H1 (cell line): ENCODE data around the gene C16orf46. TPM values are rescaled to one million over a fixed set of nuclear protein-coding genes. Genes with fewer than 3 reads are reported as not detected.
"Not testable (repeated sequence)": the region's sequence is repeated elsewhere in the genome, so short reads cannot be mapped to it uniquely, and the experiment has no call there.

Experiments
- CTCF ChIA-PET: fragments of 300-600 bp; sonication (Branson Sonifier 250); formaldehyde crosslinking; loops from one replicate; lab custom pipeline; 2021; ENCODE audit not compliant: partially characterized antibody; lab: Charles Lee
- POLR2A ChIA-PET: fragments of 300-600 bp; sonication (Branson Sonifier 250); formaldehyde crosslinking; loops from one replicate; lab custom pipeline; 2021; ENCODE audit warnings: inconsistent platforms; ENCODE audit not compliant: partially characterized antibody; lab: Charles Lee
- DNase-seq, 2 experiments: peaks; one replicate each; pipeline versions ENCODE4 v3.0.0 to v3.0.0-alpha.2; 2010 to 2022; ENCODE audit warnings: low spot score in 2 of 2, low read depth in 1 of 2, mixed read lengths in 1 of 2
- FAIRE-seq: peaks from 2 replicates; lab custom pipeline; 2011; peaks lifted over from hg19 to GRCh38; lab: Jason Lieb, UNC
- H2AFZ ChIP-seq: 2 replicates; pipeline ENCODE4 v1.8.1; 2012; ENCODE audit warnings: low read length, inconsistent platforms
- H2AK5ac ChIP-seq: 2 replicates; pipeline ENCODE4 v1.6.1; 2013; ENCODE audit warnings: low read depth, low read length
- H2BK120ac ChIP-seq: replicated peaks from 2 replicates; pipeline ENCODE3; 2013; ENCODE audit warnings: low read depth, low read length, inconsistent platforms
- H2BK12ac ChIP-seq: 2 replicates; pipeline ENCODE4 v1.6.1; 2013; ENCODE audit warnings: low read depth, low read length
- H2BK15ac ChIP-seq: 2 replicates; pipeline ENCODE4 v1.6.1; 2013; ENCODE audit warnings: low read length
- H2BK20ac ChIP-seq: 2 replicates; pipeline ENCODE4 v1.6.1; 2013; ENCODE audit warnings: low read length
- H2BK5ac ChIP-seq: 2 replicates; pipeline ENCODE4 v1.6.1; 2013; ENCODE audit warnings: low read depth, low read length
- H3K14ac ChIP-seq: 2 replicates; pipeline ENCODE4 v1.6.1; 2013; ENCODE audit warnings: inconsistent platforms; ENCODE audit not compliant: insufficient read length
- H3K18ac ChIP-seq: 2 replicates; pipeline ENCODE4 v1.6.1; 2013; ENCODE audit warnings: low read length; ENCODE audit errors: extremely low read depth
- H3K23ac ChIP-seq: 2 replicates; pipeline ENCODE4 v1.6.1; 2013; ENCODE audit warnings: inconsistent platforms; ENCODE audit not compliant: insufficient read length
- H3K23me2 ChIP-seq: 2 replicates; pipeline ENCODE4 v1.6.1; 2013; ENCODE audit warnings: low read depth, low read length
- H3K27ac ChIP-seq: 2 replicates; pipeline ENCODE4 v1.6.1; 2011; ENCODE audit warnings: low read depth, low read length, inconsistent platforms
- H3K27me3 ChIP-seq, 4 experiments: replicated peaks in 1 of 4; 1 replicate in 1 of 4; 2 replicates in 3 of 4; pipeline versions ENCODE4 v1.6.1 to v1.8.1; 2011 to 2013; ENCODE audit warnings: low read length in 3 of 4, mild to moderate bottlenecking in 3 of 4, inconsistent platforms in 2 of 4, mixed read lengths in 2 of 4, moderate library complexity in 1 of 4; ENCODE audit not compliant: control insufficient read depth in 3 of 4, insufficient read depth in 3 of 4; ENCODE audit errors: extremely low read depth in 1 of 4
- H3K36me3 ChIP-seq, 4 experiments: 2 replicates each; pipeline versions ENCODE4 v1.6.1 to v1.8.1; 2011 to 2013; ENCODE audit warnings: mild to moderate bottlenecking in 4 of 4, low read length in 3 of 4, moderate library complexity in 2 of 4, control low read depth in 1 of 4, inconsistent platforms in 1 of 4; ENCODE audit not compliant: insufficient read depth in 4 of 4, control insufficient read depth in 2 of 4
- H3K4ac ChIP-seq: replicated peaks from 2 replicates; pipeline ENCODE3; 2013; ENCODE audit warnings: low read length, low read depth, mixed read lengths, inconsistent platforms; ENCODE audit not compliant: insufficient read length
- H3K4me1 ChIP-seq, 4 experiments: replicated peaks in 1 of 4; 1 replicate in 1 of 4; 2 replicates in 3 of 4; pipeline versions ENCODE4 v1.6.1 to v1.8.1; 2011 to 2013; ENCODE audit warnings: low read length in 3 of 4, inconsistent platforms in 2 of 4, mixed read lengths in 1 of 4; ENCODE audit not compliant: insufficient read depth in 4 of 4, control insufficient read depth in 3 of 4
- H3K4me2 ChIP-seq, 2 experiments: 2 replicates each; pipeline versions ENCODE4 v1.6.1 to v1.8.1; 2011 to 2013; ENCODE audit warnings: low read depth in 2 of 2, low read length in 2 of 2, control low read depth in 1 of 2, inconsistent platforms in 1 of 2, mild to moderate bottlenecking in 1 of 2; ENCODE audit not compliant: insufficient read depth in 1 of 2
- H3K4me3 ChIP-seq, 4 experiments: fragments of 200-600, 300-600 bp in 1 of 4; sonication (generic), shearing (Covaris generic), sonication (Bioruptor Twin) in 1 of 4; 2 replicates each; pipeline versions ENCODE4 v1.5.1 to v1.8.1; 2011 to 2016; ENCODE audit warnings: low read length in 4 of 4, low read depth in 3 of 4, control low read depth in 2 of 4, inconsistent platforms in 2 of 4, mild to moderate bottlenecking in 2 of 4, mixed read lengths in 1 of 4, moderate library complexity in 1 of 4; ENCODE audit not compliant: insufficient read depth in 2 of 4; ENCODE audit errors: extremely low read depth in 1 of 4
- H3K56ac ChIP-seq: replicated peaks from 2 replicates; pipeline ENCODE3; 2013; ENCODE audit warnings: low read depth, mild to moderate bottlenecking, mixed read lengths, low read length, inconsistent platforms; ENCODE audit not compliant: insufficient read length
- H3K79me1 ChIP-seq: 2 replicates; pipeline ENCODE4 v1.6.1; 2013; ENCODE audit warnings: low read depth, low read length, control low read depth
- H3K79me2 ChIP-seq, 2 experiments: 2 replicates each; pipeline versions ENCODE4 v1.6.1 to v1.8.1; 2012 to 2013; ENCODE audit warnings: low read length in 2 of 2, mild to moderate bottlenecking in 2 of 2, inconsistent platforms in 1 of 2; ENCODE audit not compliant: insufficient read depth in 2 of 2, control insufficient read depth in 1 of 2
- H3K9ac ChIP-seq, 4 experiments: replicated peaks in 1 of 4; 1 replicate in 1 of 4; 2 replicates in 3 of 4; pipeline versions ENCODE4 v1.6.1 to v1.8.1; 2011 to 2013; ENCODE audit warnings: low read depth in 3 of 4, low read length in 3 of 4, control low read depth in 2 of 4, mild to moderate bottlenecking in 2 of 4, moderate library complexity in 2 of 4, inconsistent platforms in 1 of 4; ENCODE audit errors: extremely low read depth in 1 of 4
- H3K9me3 ChIP-seq, 2 experiments: 2 replicates each; pipeline versions ENCODE4 v1.6.1 to v1.8.1; 2012 to 2013; ENCODE audit warnings: mild to moderate bottlenecking in 2 of 2, moderate library complexity in 2 of 2, control low read depth in 1 of 2, inconsistent platforms in 1 of 2, low read depth in 1 of 2, low read length in 1 of 2, mixed read lengths in 1 of 2; ENCODE audit not compliant: insufficient read depth in 2 of 2
- H4K20me1 ChIP-seq, 2 experiments: replicated peaks in 1 of 2; 2 replicates each; pipeline versions ENCODE3 to v1.8.1; 2011 to 2013; ENCODE audit warnings: inconsistent platforms in 2 of 2, low read length in 2 of 2, mild to moderate bottlenecking in 1 of 2; ENCODE audit not compliant: insufficient read depth in 2 of 2, control insufficient read depth in 1 of 2
- H4K5ac ChIP-seq: 2 replicates; pipeline ENCODE4 v1.6.1; 2013; ENCODE audit warnings: low read length, low read depth, mixed read lengths, inconsistent platforms; ENCODE audit not compliant: insufficient read length
- H4K8ac ChIP-seq: 2 replicates; pipeline ENCODE4 v1.8.0; 2013; ENCODE audit warnings: mild to moderate bottlenecking, moderate library complexity, low read length, inconsistent platforms; ENCODE audit not compliant: insufficient read depth; ENCODE audit errors: extremely low read depth
- H4K91ac ChIP-seq: replicated peaks from 2 replicates; pipeline ENCODE3; 2013; ENCODE audit warnings: low read length, mixed read lengths, inconsistent platforms; ENCODE audit not compliant: insufficient read length
- WGBS, 2 experiments: shearing (Covaris generic) in 1 of 2; methylation state at CpG; one replicate each; pipeline versions ENCODE4 v1.1.6 to v1.1.7; 2013 to 2015; ENCODE audit warnings: low lambda C conversion rate in 2 of 2, mixed read lengths in 2 of 2, inconsistent platforms in 1 of 2, low coverage in 1 of 2, missing lambda C conversion rate in 1 of 2; ENCODE audit not compliant: insufficient replicate concordance in 2 of 2, insufficient coverage in 1 of 2, insufficient read length in 1 of 2; ENCODE audit errors: extremely low coverage in 1 of 2, missing lambda C conversion rate in 1 of 2; 5-methylcytosine and 5-hydroxymethylcytosine counted together
- polyA plus RNA-seq, 7 experiments: library from polyadenylated mRNA; depleted of rRNA in 3 of 7; stranded (reverse) in 5 of 7; unstranded in 2 of 7; fragments of >200 nt in 5 of 7; fragments of 200-250 nt in 2 of 7; gene quantifications; 1 replicate in 5 of 7; 2 replicates in 1 of 7; 4 replicates in 1 of 7; pipeline versions ENCODE4 v1.2.1 to v1.2.3, GENCODE V29; 2011 to 2013; ENCODE audit warnings: missing spikeins in 2 of 7, mixed read lengths in 2 of 7
- total RNA-seq: library from RNA; stranded (reverse); fragmentation: NEBNext Ultra II Directional; extraction: Animal tissue kit (Norgen Biotek cat#: 25700); gene quantifications from 2 replicates; pipeline ENCODE4 v1.2.1, GENCODE V29; 2021

The C16orf46 gene
- total and polyA plus RNA-seq, 2 of the 8 experiments (the other 6 are each of a cell fraction or from before 2014, with no cell fraction given) = 0.48 to 0.60 TPM

- H2BK12ac ChIP-seq, H3K4ac ChIP-seq, H4K91ac ChIP-seq, H2AFZ ChIP-seq, H3K36me3 ChIP-seq, H3K23ac ChIP-seq, H4K20me1 ChIP-seq, H4K8ac ChIP-seq, H3K79me1 ChIP-seq, H3K27ac ChIP-seq, H2BK20ac ChIP-seq, DNase-seq, FAIRE-seq, H2BK5ac ChIP-seq, H2AK5ac ChIP-seq, H3K23me2 ChIP-seq, H3K56ac ChIP-seq, H3K79me2 ChIP-seq, H3K27me3 ChIP-seq, H2BK120ac ChIP-seq, H3K18ac ChIP-seq, H4K5ac ChIP-seq, H2BK15ac ChIP-seq, H3K4me1 ChIP-seq, H3K4me2 ChIP-seq, H3K9ac ChIP-seq, H3K4me3 ChIP-seq, H3K9me3 ChIP-seq, H3K14ac ChIP-seq: not testable (repeated sequence)
- ChIA-PET POLR2A (interaction anchor here (0.7 kb wide), 1 partner anchor 17 kb away, joined by 4 read pairs; no protein-coding TSS in a partner anchor), CTCF (interaction anchor here (0.8 to 1.1 kb wide), 2 partner anchors 8 to 32 kb away, joined by 3 read pairs; no protein-coding TSS in a partner anchor)
- WGBS, 2 experiments = 92% methylated on average over 6 of the region's 6 CpGs; no CpG with 5 or more reads in 1 of the 2 experiments
Measured at GRCh38 chr16:81109274-81109673, 32.2 kb upstream of the C16orf46 start.
